Liver (tissue), 9 donors: ENCODE results near the gene OTOP2. TPM values are rescaled to one million over a fixed set of nuclear protein-coding genes. Genes with fewer than 3 reads are reported as not detected.

Experiments used
- DNase-seq: peaks from one replicate; pipeline ENCODE4 v3.0.0-alpha.2; 2017; ENCODE audit warnings: low spot score
- H3K27ac ChIP-seq, 2 donors: one replicate each; pipeline ENCODE4 v1.7.0; 2013; ENCODE audit warnings: inconsistent platforms in 2 of 2, low read length in 2 of 2, control low read depth in 1 of 2, low read depth in 1 of 2, mild to moderate bottlenecking in 1 of 2
- H3K27me3 ChIP-seq, 4 donors: one replicate each; pipeline versions ENCODE4 v1.6.1 to v1.7.0; 2013; ENCODE audit warnings: low read length in 3 of 4, inconsistent platforms in 1 of 4, mild to moderate bottlenecking in 1 of 4, moderate library complexity in 1 of 4; ENCODE audit not compliant: control insufficient read depth in 4 of 4, insufficient read depth in 4 of 4
- H3K36me3 ChIP-seq, 4 donors: one replicate each; pipeline versions ENCODE4 v1.6.1 to v1.7.0; 2013; ENCODE audit warnings: low read length in 3 of 4, mild to moderate bottlenecking in 3 of 4, low read depth in 1 of 4, moderate library complexity in 1 of 4; ENCODE audit not compliant: control insufficient read depth in 4 of 4, insufficient read depth in 3 of 4
- H3K4me1 ChIP-seq, 4 donors: one replicate each; pipeline versions ENCODE4 v1.6.1 to v1.7.0; 2013; ENCODE audit warnings: low read length in 3 of 4, mild to moderate bottlenecking in 3 of 4, moderate library complexity in 1 of 4; ENCODE audit not compliant: control insufficient read depth in 4 of 4, insufficient read depth in 4 of 4
- H3K4me3 ChIP-seq, 3 donors: one replicate each; pipeline versions ENCODE4 v1.6.1 to v1.7.0; 2013; ENCODE audit warnings: low read length in 3 of 3, control low read depth in 1 of 3, low read depth in 1 of 3, mild to moderate bottlenecking in 1 of 3
- H3K9ac ChIP-seq, 2 donors: one replicate each; pipeline ENCODE4 v1.7.0; 2013; ENCODE audit warnings: low read length in 2 of 2, mild to moderate bottlenecking in 2 of 2, moderate library complexity in 2 of 2, control low read depth in 1 of 2, low read depth in 1 of 2
- H3K9me3 ChIP-seq, 4 donors: one replicate each; pipeline versions ENCODE4 v1.6.1 to v1.7.0; 2013; ENCODE audit warnings: low read length in 3 of 4; ENCODE audit not compliant: control insufficient read depth in 4 of 4
- CTCF ChIP-seq: fragments of 150-350 bp; IDR thresholded peaks from 2 replicates; pipeline ENCODE4 v1.5.1; 2017; ENCODE audit warnings: improper control_type of control experiment, low read depth, low read length; ENCODE audit not compliant: missing input control
- EGR1 ChIP-seq, 2 donors: IDR thresholded peaks; 2 replicates each; pipeline ENCODE4 v1.6.1; 2016 to 2018; ENCODE audit warnings: antibody characterized with exemption in 2 of 2, low read depth in 2 of 2
- FOXA1 ChIP-seq: IDR thresholded peaks from 2 replicates; pipeline ENCODE4 v1.6.1; 2016; ENCODE audit warnings: antibody characterized with exemption
- FOXA2 ChIP-seq: IDR thresholded peaks from 2 replicates; pipeline ENCODE4 v1.6.1; 2016; ENCODE audit warnings: antibody characterized with exemption
- GABPA ChIP-seq, 2 donors: IDR thresholded peaks in 1 of 2; conservative IDR thresholded peaks in 1 of 2; 2 replicates each; pipeline ENCODE4 v1.6.1; 2016; ENCODE audit warnings: antibody characterized with exemption in 2 of 2, mild to moderate bottlenecking in 1 of 2, moderate library complexity in 1 of 2
- HNF4G ChIP-seq: IDR thresholded peaks from 2 replicates; pipeline ENCODE4 v1.6.1; 2016; ENCODE audit warnings: antibody characterized with exemption
- JUND ChIP-seq, 2 donors: IDR thresholded peaks; 2 replicates each; pipeline ENCODE4 v1.6.1; 2016; ENCODE audit warnings: antibody characterized with exemption in 2 of 2
- MAX ChIP-seq: IDR thresholded peaks from 2 replicates; pipeline ENCODE4 v1.6.1; 2016; ENCODE audit warnings: antibody characterized with exemption
- NR2F2 ChIP-seq: IDR thresholded peaks from 2 replicates; pipeline ENCODE4 v1.6.1; 2016; ENCODE audit warnings: antibody characterized with exemption
- RAD21 ChIP-seq, 2 donors: IDR thresholded peaks; 2 replicates each; pipeline ENCODE4 v1.6.1; 2016; ENCODE audit warnings: antibody characterized with exemption in 2 of 2, mild to moderate bottlenecking in 2 of 2
- REST ChIP-seq: IDR thresholded peaks from 2 replicates; pipeline ENCODE4 v1.6.1; 2016; ENCODE audit warnings: antibody characterized with exemption, mild to moderate bottlenecking
- RXRA ChIP-seq, 2 donors: IDR thresholded peaks; 2 replicates each; pipeline ENCODE4 v1.6.1; 2017 to 2018; ENCODE audit warnings: antibody characterized with exemption in 2 of 2, mild to moderate bottlenecking in 1 of 2
- SP1 ChIP-seq: IDR thresholded peaks from 2 replicates; pipeline ENCODE4 v1.6.1; 2018; ENCODE audit warnings: antibody characterized with exemption, mild to moderate bottlenecking
- TAF1 ChIP-seq: conservative IDR thresholded peaks from 2 replicates; pipeline ENCODE4 v1.6.1; 2016; ENCODE audit warnings: antibody characterized with exemption, mild to moderate bottlenecking
- YY1 ChIP-seq: IDR thresholded peaks from 2 replicates; pipeline ENCODE4 v1.6.1; 2016; ENCODE audit warnings: antibody characterized with exemption, mild to moderate bottlenecking
- ZBTB33 ChIP-seq: IDR thresholded peaks from 2 replicates; pipeline ENCODE4 v1.6.1; 2016; ENCODE audit warnings: antibody characterized with exemption
- WGBS: extraction: QIAGEN DNeasy Blood & Tissue Kit; methylation state at CpG from one replicate; pipeline ENCODE4 v1.1.7; 2013; 5-methylcytosine and 5-hydroxymethylcytosine counted together
- polyA plus RNA-seq, 2 donors: library from polyadenylated mRNA; stranded (reverse) in 1 of 2; unstranded in 1 of 2; fragments of 200-250 nt in 1 of 2; fragments of >200 nt in 1 of 2; fragmentation: Nextera tagmentation in 1 of 2; extraction: Ambion mirVana in 1 of 2; gene quantifications; one replicate each; pipeline versions ENCODE4 v1.2.1 to v1.2.3, GENCODE V29; 2013 to 2015
- total RNA-seq, 2 donors: library from RNA; depleted of rRNA; stranded (reverse); fragments of >200 nt; gene quantifications; one replicate each; pipeline ENCODE4 v1.2.3, GENCODE V29; 2014
- donor health status: healthy.
- donor health status: healthy.
- donor health status: healthy.
- donor health status: healthy.
- donor health status: healthy.

The OTOP2 gene
- total and polyA plus RNA-seq, 4 donors = not detected

GRCh38 chr17:74971069-74971841 is 47.2 kb downstream of the OTOP2 start:
- H3K9ac ChIP-seq = peak overlapping the region in 1 of 2 donors; percentile 71
- peak overlapping the region in 1 of 3 donors; percentile 65 for H3K4me3 ChIP-seq
- peaks cover 4 to 12% (median 5%) of the 10 kb centered on the region in 4 donors for H3K4me1 ChIP-seq
- no peaks in the 10 kb centered on the region for H3K9me3 ChIP-seq
- no peaks in the 10 kb centered on the region for H3K36me3 ChIP-seq
- no peak for DNase-seq
- TF ChIP-seq REST (no peak), GABPA (IDR thresholded peaks at IDR 0.05 in 1 of 2, conservative IDR thresholded peaks at IDR 0.05 in 1 of 2) (no peak), SP1 (no peak), FOXA2 (no peak), CTCF (no peak), HNF4G (no peak), FOXA1 (no peak), YY1 (no peak), MAX (no peak), ZBTB33 (no peak), NR2F2 (no peak), JUND (IDR thresholded peaks at IDR 0.05) (no peak), TAF1 (no peak)
- WGBS = 80% methylated on average over 8 of the region's 8 CpGs
- peaks cover 0 to 3% (median 0%) of the 10 kb centered on the region in 4 donors for H3K27me3 ChIP-seq
- H3K27ac ChIP-seq = no peak overlapping the region

- H3K9ac ChIP-seq = peak overlapping the region in 1 of 2 donors; percentile 71
- H3K9me3 ChIP-seq = no peaks in the 10 kb centered on the region
- 15% methylated on average over 9 of the region's 9 CpGs for WGBS
- H3K4me1 ChIP-seq = peaks cover 4 to 12% (median 5%) of the 10 kb centered on the region in 4 donors
- H3K36me3 ChIP-seq = no peaks in the 10 kb centered on the region
- H3K4me3 ChIP-seq = peak overlapping the region in 1 of 3 donors; percentile 65
- no peak overlapping the region for H3K27ac ChIP-seq
- peaks cover 0 to 3% (median 0%) of the 10 kb centered on the region in 4 donors for H3K27me3 ChIP-seq
- DNase-seq = no peak
- TF ChIP-seq MAX = no peak
- TF ChIP-seq REST = no peak
- TF ChIP-seq RXRA (IDR thresholded peaks at IDR 0.05) = no peak
- no peak for TF ChIP-seq SP1
- TF ChIP-seq RAD21 (IDR thresholded peaks at IDR 0.05) = no peak
- TF ChIP-seq CTCF = no peak
- TF ChIP-seq NR2F2 = no peak
- TF ChIP-seq HNF4G = no peak
- TF ChIP-seq EGR1 (IDR thresholded peaks at IDR 0.05; ENCODE audit: low read depth in 2 of 2) = no peak
- TF ChIP-seq TAF1 = no peak
- TF ChIP-seq GABPA (IDR thresholded peaks at IDR 0.05 in 1 of 2, conservative IDR thresholded peaks at IDR 0.05 in 1 of 2) = no peak
- TF ChIP-seq JUND (IDR thresholded peaks at IDR 0.05) = no peak
Measured at GRCh38 chr17:74971842-74972106, 47.7 kb downstream of the OTOP2 start.
